Cerebellar cortex (tissue), 1 donor: ENCODE measurements around the gene NAP1L4.
"Not testable (repeated sequence)": the region's sequence is repeated elsewhere in the genome, so short reads cannot be mapped to it uniquely, and the experiment has no call there.

Experiments used
- DNase-seq: peaks from one replicate; pipeline ENCODE4 v3.0.0-alpha.2; 2015; ENCODE audit warnings: low spot score

The NAP1L4 gene

DNA sequence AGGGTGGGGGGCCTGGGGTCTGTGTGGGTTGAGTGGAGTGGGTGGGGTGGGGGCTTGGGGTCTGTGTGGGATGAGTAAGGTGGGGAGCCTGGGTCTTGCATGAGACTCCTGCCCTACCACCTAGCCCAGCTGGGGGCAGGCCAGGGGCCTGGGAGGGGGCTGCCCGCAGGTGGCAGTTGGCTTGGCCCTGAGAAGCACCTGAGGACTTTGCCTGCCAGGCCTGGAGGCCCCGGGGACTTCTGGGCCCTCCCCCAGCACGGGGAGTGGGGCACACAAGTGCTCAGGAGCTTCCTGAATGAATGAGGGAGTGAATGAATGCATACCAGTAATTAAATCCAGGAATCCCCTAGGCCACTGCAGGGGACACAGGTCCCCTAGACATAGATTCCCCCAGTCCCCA, 69.5 kb downstream of the NAP1L4 start:
- DNase-seq: no peak

DNA sequence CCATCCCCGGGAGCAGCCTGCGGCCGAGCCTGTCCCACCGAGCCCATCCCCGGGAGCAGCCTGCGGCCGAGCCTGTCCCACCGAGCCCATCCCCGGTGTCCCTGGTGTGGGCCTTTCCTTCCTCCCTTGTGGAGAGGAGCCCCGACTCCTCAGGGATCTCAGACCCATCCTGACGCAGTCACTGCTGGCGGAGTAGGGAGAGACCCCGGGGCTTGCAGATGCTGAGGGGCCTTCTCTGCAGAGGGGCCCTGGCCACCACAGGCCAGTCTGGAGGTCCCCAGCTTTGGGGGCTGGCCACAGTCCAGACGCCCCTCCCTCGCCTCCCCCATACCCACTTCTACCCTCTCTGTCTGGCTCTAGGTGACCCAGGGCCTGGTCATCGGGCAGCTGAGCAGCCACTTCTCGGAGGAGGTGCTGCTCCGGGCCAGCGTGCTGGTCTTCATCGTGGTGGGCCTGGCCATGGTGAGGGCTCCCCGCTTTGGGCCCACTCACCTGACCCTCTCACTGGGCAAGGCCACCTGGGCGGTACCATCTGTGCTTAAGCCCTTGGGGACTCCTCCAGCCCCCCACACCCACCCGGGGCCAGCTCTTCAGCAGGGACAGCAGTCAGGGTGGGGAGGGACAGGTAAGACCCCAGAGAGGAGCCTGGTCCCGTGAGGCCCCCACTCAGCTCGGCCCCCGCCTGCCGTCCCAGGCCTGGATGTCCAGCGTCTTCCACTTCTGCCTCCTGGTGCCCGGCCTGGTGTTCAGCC, 70.2 kb downstream of the NAP1L4 start:
- no peak for DNase-seq

DNA sequence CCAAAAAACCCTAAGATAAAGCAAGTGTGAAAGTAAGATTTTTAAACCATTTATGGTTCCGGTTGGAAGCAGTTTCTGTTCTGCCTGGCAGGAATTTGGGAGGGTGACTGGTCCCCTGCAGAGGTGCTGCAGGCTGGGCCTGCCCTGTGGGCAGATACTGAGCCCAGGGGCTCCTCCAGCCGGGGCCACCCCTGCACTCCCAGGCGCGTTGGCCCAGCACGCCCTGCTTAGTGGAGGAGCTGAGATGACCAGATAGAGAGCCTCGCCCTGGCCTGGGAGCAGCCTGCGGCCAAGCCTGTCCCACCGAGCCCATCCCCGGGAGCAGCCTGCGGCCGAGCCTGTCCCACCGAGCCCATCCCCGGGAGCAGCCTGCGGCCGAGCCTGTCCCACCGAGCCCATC, 70.9 kb downstream of the NAP1L4 start:
- no peak for DNase-seq

DNA sequence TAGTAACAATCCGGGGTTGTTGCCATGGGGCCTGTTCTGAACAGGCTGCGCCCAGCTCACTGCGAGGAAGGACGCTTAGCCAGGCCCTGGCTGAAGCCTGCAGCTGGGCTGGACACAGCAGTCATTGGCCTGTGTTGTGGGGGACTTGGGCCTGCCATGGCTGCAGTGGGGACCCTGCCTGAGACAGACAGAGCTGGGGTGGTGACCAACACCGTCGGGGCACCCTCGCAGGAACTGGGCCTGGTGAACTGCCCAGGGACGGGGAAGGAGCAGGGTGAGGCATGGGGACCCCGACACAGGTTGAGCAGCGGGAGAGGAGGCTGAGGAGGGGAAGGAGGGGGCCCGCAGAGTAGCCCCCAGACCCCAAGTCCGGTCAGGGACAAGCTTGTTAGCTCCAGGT, 71.8 kb downstream of the NAP1L4 start:
- DNase-seq: no peak

DNA sequence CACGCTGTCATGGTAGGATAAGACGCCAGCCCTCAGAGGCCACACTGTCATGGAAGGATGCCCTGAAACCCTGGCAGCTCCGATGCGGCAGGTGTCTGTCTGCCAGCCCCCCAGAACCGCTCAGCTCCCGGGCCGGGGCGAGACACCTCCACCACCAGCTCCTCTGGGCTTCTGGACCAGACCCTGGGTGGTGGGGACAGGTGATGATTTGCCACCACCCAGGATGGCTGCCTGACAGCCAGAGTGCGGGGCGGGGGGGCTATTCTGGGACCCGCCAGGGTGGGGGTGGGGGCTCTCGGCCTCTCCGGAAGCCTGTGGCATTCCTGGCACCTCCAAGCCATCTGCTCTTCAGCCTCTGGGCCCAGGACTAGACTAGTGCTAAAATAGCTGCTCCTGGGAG, 72.3 kb downstream of the NAP1L4 start:
- no peak for DNase-seq

DNA sequence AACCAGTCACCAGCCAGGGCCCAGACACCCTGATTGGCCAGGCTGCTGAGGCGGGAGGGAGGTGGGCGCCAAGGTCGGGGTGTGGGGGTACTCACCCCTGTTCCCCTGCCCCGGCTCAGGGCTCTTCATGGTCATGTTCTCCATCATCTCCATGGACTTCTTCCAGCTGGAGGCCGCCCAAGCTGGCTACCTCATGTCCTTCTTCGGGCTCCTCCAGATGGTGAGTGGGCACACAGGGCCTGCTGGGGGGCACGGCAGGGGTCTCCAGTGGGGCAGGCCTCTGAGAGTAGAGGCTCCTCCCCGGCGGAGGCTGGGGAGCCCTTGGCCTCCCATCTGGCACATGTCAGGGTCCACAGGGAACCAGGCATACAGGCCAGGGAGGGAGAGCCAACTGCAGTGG, 72.9 kb downstream of the NAP1L4 start:
- no peak for DNase-seq

DNA sequence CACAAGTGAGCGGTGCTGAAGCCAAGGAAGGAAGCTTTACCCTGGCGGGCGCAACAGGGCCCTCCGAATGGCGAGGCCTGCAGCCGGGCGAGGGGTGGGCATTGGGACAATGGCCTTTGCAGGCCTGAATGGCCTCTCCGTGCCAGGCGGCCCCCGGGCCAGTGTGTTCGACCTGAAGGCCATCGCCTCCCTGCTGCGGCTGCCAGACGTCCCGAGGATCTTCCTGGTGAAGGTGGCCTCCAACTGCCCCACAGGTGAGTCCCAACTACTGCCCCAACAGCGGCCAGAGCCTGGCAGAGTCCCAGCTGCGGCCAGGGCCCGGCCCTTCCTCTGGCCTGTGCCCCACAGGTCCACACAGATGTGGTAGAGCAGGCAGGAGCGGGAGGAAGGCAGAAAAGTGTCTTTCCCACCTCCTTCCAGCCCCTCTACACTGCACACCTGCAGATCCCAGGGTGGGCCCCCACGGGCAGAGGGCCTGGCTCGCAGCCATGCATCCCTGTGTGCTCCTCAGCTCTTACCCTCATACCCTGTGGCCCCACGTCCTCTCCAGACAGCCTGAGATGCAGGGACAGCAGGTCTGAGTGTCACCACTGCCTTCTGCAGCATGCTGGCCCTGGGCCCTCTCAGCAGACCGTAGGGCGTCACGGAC, 74.2 kb downstream of the NAP1L4 start:
- DNase-seq: no peak

DNA sequence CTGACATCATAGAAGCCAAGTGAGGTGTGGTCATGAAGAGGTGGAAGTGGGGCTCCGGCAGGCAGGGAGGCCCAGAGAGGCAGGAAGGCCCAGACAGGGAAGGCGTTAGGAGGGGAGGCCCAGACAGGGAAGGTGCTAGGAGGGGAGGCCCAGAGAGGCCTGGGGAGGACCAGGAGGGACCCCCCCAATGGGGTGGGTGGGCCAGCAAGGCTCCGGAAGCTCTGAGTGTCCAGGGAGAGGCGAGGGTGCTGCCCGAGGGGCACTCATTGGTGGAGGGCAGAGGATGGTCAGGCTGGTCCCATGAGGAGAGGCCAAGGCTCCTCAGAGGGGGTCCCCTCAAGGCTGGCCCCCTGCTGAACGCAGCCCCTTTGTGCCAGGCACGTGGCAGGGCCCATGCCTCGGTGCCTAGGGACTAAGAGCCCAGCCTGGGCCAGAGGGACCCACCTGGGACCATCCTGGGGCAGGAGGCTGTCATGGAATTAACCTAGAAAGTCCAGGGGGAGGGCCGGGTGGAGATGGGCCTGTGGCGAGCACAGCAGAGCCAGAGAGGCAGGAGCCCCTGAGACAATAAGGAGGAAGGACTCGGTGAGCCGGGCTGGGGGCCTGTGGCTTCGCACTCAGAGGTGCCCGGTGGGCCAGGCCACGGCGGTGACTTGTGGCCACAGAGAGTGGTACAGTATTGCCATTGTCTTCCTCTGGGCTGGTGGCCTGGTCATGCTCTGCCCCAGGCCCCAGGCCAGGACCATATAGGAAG, 75.1 kb downstream of the NAP1L4 start:
- no peak for DNase-seq

DNA sequence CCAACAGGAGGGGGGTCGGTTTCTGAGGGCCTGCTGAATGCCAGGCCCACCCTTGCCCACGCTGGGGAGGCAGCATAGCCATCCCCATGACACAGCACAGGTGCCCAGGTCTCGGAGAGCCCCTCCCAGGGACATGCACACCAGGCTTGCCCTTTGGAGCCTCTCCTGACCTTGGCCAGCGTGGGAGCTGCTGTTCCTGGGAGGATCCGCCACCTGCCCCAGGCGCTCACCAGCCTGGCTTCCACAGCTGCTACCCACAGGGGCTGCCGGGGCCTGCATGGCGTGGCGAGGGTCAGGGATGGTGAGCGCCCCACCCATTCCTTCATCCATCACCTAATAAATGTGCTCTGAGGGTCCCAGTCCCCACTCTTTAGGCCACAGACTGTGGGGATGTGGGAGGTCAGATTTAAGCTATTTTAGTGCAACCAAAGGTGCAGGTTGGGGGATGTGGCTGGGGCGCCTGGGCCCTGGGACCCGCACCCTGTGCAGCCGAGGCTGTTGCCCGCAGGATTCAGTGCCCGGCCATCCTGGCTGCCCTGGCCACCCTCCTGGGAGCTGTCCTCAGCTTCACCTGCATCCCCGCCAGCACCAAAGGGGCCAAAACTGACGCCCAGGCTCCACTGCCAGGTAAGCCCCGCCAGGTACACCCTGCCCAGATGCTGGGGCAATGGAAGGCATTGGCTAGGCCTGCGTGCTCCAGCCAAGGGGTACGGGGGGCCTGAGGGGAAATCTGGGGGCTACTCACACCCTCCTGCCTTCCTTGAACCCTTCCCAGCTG, 75.8 kb downstream of the NAP1L4 start:
- no peak for DNase-seq

DNA sequence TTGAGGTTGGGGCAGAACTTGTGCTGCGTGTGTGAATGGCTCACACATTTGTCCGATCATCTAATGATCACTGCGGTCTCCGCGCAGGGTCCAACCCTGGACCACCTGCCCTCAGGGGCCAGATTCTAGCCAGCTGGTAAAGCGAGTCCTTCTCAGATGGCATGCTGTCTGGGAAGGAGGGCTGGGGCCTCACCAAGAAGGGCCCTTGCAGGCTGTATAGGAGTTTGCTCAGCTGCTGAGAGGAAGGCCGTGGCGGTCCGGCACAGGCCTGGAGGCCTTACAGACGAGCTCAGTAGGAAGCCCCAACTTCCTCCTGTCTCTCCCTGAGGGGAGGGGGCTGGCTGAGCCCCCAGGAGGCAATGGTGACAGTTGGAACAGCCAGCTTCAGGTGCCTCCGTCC, 76.7 kb downstream of the NAP1L4 start:
- DNase-seq: no peak

DNA sequence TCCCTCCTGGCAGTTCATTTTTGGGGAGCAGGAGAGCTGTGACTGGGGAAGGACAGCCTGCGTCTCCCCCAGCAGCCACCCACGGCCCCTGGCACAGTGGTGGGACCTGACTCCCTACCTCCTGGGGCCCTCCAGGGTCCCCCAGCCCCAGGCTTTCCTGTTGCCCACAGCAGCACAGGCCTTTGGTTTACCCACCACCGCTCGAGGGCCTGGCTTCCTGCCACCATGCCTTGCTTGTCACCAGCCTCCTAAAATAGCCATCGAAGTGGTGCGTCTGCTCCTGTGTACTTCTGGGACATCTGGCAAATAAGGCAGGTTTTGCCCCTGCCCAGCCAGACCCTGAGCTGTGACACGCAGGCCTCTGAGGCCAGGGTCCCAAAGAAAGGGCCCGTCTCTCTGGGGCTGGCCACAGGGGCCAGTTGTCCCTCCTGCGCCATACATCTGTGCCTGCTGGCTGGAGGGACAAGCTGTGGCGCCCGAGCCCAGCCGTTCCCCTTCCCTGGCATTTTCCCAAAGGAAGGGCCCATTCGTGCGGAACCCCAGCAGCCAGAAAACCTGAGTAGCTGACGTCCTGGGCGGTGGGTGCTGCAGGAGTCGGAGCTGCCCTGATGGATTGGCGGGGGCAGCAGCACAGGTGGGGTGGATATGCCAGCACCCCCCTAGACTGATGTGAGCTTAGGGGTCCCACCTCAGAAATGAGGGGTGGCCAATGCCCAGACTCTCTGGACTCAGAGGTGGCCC, 77.5 kb downstream of the NAP1L4 start:
- DNase-seq: no peak

DNA sequence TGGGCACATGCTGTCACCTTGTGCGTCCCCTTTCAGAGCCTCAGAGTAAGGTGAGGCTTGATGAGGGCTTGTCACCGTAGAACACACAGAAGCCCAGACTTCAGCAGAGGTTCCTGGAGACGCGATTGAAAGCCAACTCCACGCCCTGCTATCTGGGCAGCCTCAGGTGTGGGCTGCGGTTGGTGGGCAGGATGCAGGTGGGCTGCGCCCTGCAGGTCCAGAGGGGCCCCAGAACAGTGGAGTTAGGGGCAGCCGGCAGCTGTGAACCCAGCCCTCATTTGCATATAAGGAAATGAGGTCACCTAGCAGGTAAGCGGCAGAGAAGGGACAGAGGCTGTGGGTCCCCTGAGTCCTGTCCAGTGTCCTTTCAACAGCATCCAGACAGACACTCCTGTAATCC, 78.4 kb downstream of the NAP1L4 start:
- no peak for DNase-seq

DNA sequence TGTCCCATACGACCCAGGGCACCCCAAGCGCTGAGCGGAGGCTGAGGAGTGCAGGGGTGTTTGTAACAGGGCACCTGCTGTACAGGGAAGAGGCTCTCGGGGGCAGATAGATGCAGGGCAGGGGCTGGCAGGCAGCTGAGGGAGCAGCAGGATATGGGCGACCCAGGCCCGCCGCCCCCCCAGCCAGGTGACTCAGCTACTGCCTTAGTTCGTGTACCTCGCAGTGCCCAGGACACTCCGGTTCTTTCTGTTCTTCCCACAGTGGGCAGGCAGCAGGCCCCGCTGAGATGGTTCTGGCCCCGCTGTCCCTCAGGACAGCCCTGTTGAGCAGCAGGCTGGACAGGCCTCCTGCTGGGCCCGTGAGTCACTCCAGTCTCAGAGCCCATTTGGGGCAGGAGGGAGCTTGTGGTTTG, 79.1 kb downstream of the NAP1L4 start:
- no peak for DNase-seq

DNA sequence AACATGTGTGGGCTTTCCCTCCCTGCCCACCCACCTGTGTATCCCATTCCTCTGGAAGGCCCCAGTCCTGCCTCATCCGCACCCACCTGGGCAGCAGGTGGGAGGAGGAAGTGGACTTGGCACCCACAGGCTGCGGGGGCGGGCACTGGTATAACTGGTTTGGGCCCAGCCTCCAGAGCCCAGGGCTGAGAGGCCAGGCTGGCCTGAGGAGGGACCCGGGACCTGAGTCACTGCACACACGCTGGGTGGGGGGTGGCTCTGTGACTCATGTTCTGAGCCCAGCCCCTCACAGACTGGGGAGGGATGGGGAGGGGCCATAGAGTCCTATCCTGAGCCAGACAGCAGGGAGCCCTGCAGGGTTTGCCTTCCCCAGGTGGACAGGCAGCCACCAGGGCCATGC, 79.6 kb downstream of the NAP1L4 start:
- no peak for DNase-seq

DNA sequence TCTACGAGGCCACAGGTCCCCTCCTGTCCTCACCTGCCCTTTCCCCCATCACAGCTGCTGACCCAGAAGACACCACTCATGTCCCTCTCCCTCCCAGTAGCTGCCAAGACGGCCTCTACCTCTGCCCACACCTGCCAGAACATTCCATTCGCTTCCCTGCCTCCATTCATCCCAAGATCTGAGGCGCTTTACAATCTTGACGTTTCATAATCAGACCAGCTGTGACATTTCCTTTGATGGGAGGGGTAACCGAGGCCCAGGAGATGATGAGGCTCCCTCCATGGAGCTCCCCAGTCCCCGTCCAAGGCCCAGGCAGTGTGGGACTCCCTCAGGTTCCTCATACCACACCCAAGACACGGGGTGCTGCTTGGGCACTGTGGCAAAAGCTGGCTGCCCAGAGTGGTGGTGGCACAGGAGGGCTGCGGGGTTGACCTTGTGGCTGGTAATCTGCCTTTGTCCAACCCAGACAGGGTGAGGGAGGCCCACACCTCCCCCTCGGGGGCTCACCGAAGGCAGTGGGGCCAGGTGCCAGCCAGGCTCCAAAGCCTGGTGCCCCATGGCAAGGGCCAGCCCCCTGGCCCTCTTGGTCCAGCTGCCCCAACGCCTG, 80.2 kb downstream of the NAP1L4 start:
- DNase-seq: no peak

DNA sequence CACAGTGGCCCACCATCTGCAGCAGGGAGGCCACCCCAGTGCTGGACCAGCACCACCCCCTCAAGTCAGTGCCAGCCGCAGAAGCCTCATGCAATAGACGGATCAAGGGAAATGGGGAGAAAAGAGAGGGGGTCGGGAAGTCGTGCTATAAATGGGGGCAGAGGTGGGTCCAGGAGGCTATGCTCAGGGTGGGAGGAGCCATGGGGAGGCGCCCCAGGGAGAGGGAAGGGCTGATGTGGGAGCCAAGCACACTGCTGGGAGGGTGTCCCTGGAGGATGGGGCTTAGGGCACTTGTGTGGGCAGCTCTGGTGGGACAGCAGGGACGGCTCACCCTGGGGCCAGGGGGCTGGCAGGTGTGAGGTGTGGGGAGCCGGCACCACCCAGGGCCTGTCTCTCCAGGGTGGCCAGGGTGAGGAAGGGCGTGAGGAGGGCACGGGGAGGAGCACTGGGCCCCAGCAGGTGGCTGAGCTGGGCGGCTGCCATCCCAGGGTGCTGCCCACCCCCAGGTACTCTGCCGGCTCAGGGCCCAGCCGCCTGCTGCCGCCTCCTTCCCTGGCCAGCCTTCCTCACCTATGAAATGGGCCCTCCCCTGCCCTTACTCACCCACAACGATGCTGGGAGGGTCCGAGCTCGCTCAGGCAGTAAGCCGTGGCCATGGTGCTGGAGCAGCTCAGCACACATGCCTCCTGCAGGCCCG, 80.9 kb downstream of the NAP1L4 start:
- no peak for DNase-seq

DNA sequence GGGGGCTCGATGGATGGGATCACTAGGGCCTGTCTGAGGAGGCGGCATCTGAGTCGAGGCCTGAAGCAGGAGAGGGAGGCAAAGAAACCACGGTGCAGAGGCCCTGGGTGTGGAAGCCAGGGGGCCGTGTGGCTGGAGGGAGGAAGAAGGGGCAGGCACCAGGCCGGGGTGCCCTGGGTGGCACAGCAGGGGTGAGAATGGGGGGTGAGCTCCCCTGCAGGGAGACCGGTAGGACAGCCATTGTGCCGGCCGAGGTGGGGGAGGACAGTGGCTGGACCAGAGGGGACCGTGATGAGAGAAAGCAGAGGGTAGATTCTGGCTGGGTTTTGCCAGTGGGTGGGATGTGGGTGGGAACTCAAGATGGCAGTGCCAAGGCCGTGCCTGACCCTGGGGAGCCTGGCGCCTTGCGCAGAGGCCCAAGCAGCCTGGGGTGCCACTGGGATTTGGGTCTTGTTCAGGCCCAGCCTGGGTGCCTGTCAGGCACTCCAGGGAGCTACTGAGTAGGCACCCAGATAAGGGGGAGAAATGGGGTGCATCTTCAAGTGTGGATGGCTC, 81.7 kb downstream of the NAP1L4 start:
- no peak for DNase-seq

DNA sequence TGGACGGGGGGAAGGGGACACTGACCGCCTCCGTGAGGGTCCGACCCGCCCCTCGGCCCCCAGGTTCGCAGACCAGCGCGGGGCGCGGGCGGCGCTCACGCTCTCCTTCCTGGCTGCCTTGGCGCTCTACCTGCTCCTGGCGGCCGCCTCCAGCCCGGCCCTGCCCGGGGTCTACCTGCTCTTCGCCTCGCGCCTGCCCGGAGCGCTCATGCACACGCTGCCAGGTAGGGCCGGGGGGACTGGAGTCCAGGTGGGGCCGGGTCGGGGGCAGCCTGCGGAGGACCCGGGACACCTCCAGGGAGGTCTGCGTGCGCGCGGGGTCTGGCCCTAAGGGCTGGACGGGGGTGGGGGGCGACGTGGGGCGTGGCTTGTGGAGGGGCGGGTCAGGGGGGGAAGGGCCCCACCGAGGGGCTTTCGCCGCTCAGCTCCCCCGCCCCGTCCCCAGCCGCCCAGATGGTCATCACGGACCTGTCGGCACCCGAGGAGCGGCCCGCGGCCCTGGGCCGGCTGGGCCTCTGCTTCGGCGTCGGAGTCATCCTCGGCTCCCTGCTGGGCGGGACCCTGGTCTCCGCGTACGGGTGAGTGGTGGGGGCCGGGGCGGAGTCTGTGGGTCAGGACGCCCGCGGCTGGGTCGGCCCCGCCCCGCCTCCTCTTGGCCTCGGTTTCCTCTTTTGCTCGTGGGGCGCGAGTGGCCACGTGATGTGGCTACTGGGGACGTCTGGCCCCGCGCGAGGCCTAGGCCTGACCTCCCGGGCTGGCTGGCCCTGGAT, 82.8 kb downstream of the NAP1L4 start:
- no peak for DNase-seq

DNA sequence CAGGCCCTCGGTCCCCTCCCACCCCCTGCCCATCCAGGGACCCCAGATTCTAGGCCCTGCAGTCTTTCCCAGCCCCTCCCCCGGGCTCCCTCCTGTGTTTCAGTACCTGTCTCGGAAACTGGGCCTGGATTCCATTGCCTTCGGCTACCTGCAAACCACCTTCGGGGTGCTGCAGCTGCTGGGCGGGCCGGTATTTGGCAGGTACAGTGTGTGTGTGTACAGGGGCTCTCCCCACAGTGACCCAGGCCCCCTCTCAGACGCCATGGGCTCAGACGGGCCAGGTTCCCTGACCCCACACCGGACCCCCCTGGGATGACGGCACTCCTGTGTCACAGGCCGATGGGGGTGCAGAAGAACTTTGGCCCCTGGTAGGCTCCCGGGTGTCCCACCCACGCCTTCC, 84.0 kb downstream of the NAP1L4 start:
- DNase-seq: no peak

DNA sequence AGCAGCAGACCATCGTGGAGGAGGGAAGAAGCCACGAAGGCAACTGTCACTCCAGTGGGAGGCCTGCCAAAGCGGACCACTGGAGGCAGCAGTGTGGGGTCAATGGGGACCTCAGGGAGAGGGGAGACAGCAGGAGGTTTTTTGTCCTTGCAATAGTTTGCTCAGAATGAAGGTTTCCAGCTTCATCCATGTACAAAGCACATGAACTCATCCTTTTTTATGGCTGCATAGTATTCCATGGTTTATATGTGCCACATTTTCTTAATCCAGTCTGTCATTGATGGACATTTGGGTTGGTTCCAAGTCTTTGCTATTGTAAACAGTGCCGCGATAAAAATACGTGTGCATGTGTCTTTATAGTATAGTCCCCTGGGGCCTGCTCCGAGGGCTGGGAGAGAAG, 86.8 kb downstream of the NAP1L4 start:
- DNase-seq: not testable (repeated sequence)
